Myocyte (in vitro differentiated cells): ENCODE data around the gene PTGIS. TPM values are rescaled to one million over a fixed set of nuclear protein-coding genes. Genes with fewer than 3 reads are reported as not detected.
A peak's percentile ranks its signal among the peaks of the same experiment; 100 is the strongest.

Source experiments
- DNase-seq: peaks from one replicate; pipeline ENCODE4 v3.0.0-alpha.2; 2012; ENCODE audit warnings: low read depth
- total RNA-seq: library from RNA; depleted of rRNA; stranded (reverse); fragments of >200 nt; gene quantifications from 2 replicates; pipeline ENCODE4 v1.2.3, GENCODE V29; 2014

PTGIS gene
- total RNA-seq, 1 donor from 2014 or later, result 1.2 TPM

GRCh38 chr20:49503176-49503575 is 64.8 kb downstream of the PTGIS start:
- no peak for DNase-seq

GRCh38 chr20:49501917-49502316 is 66.0 kb downstream of the PTGIS start:
- no peak for DNase-seq

- peak; percentile 47 for DNase-seq
Measured at GRCh38 chr20:49497398-49497669, 70.6 kb downstream of the PTGIS start.

DNA sequence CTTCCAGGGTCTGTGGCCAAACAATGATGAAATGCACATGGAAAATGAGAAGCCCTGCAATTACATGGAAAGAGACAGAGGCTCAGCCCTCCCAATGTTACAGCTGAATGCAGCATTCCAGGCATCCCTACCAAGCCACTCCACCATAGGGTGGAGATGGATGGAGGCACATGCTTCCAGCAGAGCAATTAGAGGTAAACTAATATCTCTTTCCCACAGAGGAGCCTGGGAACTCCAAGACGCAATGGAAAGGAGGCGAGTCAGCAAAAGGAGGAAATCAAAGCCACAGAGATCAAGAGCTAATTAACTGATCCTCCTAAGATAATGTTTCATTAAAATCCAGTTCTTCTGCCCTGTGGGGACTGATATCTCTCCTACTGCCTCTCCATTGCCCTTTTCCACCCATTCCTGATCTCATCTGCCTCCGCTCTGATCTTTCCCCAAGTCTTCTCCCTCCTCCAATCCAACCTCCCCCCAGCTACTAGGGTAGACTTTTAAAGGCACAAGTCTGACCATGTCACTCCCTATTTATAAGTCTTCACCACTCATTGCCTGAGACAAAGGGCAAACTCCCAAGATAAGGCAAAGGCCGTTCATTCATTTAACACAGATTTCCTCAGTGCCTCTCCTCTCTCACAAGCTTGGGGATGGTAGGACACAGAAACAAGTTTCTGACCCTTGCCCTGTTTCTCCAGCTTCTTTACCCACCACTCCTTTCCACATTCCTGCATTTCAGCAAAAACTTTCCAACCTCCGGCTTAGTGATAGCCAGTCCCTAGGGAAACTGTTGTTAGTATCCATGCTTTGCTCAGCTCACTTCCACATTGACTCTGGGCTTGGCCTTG is 71.2 kb downstream of the PTGIS start:
- DNase-seq, result peak; percentile 53

GRCh38 chr20:49496043-49496442 is 71.9 kb downstream of the PTGIS start:
- no peak for DNase-seq

GRCh38 chr20:49490689-49491088 is 77.2 kb downstream of the PTGIS start:
- DNase-seq, result no peak

DNA sequence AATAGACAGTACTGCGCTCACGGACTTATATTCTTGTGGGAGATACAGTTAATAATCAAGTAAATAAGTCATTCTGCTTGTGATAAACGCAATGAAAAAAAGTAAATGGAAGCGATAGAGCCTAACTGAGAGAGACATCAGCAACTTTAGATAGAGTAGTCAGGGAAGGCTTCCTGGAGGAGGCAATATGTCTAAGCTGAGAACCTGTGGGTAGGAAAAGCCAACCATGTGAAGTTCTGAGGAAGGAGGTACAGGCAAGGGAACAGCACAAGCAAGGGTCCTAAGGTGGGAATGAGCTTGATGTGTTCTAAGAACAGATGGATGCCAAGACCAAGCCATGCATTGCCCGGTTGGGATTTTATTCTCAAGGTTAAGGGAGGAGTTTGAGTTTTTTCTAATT is 78.2 kb downstream of the PTGIS start:
- DNase-seq, result no peak

- no peak for DNase-seq
Measured at GRCh38 chr20:49486064-49486463, 81.9 kb downstream of the PTGIS start.

- no peak for DNase-seq
Measured at GRCh38 chr20:49485563-49485962, 82.4 kb downstream of the PTGIS start.

DNA sequence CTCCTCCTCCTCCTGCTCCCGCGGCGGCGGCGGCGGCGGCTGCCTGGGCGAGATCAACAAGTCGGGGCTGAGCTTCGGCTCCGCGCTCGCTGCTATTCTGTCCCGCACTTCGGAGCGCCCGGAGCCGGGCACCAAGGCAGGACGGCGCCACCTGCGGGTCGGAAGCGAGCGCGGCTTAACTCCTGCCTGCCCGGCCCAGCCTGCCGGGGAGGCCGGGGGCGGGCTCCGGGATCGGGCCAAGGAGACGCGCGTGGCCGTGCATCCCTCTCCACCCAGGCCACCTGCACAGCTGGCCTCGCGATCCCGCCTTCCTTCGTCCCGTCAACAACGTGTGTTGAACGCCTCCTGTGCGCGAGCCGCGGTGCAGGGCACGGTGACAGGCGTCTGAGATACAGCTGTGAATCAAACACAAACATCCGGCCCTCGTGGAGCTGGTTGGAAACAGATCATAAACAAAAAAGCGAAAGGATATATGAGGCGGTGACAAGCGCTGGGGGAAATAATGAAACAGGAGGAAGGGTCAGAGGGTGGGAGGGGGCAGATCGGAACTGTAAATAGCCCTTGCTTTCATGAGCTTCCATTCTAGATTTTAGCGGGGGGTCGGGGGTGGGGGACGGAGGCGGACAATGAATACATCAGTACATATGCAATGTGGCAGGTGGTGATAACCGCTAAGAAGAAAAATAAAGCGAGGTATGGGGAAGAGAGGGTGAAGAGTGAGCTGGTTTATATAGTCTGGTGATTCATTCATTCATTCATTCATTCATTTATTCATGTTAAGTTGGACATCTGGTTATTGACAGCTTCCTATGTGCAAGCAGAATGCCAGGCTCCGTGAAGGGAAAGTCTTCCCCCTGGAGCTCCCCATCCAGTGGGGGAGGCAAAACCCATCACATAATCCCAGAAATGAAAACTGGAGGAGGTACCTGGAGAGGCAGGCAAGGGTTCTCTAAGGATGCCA is 83.5 kb downstream of the PTGIS start:
- peak; percentile 84 for DNase-seq

DNA sequence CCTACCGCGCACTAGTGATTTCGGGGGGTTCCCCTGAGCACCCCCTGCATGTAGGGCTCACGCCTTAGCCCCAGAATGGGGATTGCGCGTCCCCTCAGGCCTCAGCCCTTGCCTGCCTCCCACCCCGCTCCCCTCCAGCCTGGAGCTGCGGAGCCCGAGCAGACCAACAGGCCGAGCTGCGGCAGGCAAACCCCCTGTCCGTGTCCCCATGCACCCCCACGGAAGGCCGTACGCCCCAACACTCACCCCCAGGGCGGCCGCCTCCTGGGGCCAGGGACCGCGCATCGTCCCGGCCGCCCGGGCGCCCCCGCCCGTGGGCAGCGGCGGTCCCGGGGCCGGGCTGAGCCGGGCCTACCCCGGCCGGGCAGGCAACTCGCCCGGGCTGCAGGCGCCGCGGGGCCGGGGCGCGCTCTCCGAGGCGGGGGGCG is 84.2 kb downstream of the PTGIS start:
- DNase-seq, result no peak

GRCh38 chr20:49483018-49483695 is 84.8 kb downstream of the PTGIS start:
- DNase-seq, result peak; percentile 24

GRCh38 chr20:49482621-49483017 is 85.3 kb downstream of the PTGIS start, which contains the start of gene KCNB1:
KCNB1 (minus strand) TSS chr20:49482668; CDS start chr20:49482480, 188 bp downstream.
- DNase-seq, result peak; percentile 82

GRCh38 chr20:49482173-49482572 is 85.8 kb downstream of the PTGIS start:
- no peak for DNase-seq

DNA sequence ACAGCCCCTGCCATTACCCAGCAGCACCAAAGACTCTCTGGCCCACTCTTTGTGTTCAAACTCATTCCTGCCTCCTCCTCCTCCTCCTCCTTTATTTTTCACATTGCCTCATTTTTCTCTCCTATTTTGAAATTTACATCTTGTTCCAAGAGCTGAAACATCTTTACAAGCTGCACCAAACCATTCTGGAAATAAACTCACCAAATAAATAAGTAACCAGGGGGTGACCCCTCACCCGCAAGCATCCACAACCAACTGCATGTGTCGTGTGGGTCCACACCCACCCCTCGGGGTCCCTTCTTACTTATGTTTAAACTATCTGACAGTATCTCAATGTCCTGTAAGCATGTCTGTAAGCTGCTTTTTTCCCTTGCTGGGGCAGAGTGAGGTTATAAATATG is 86.8 kb downstream of the PTGIS start:
- no peak for DNase-seq

DNA sequence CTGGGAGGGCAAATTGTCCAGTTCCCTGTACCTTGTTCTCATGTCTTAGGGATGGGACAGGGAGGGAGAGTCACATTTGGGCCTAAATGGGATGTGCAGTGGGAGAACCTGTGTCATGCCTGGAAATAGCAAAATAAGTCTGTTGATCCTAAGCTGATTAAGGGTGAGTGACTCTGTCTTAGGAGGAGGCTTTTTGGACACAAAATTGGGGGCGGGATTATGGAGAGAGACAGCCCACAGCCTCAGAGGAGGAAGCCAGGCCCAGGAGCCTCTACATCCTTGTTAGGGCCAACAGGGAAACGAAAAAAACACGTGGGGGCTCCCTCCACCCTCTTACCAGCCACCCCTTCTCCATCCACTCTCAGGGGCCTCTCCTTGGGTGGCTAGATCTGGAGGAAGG is 87.7 kb downstream of the PTGIS start:
- DNase-seq, result no peak

- DNase-seq, result no peak
Measured at GRCh38 chr20:49479785-49480184, 88.2 kb downstream of the PTGIS start.

DNA sequence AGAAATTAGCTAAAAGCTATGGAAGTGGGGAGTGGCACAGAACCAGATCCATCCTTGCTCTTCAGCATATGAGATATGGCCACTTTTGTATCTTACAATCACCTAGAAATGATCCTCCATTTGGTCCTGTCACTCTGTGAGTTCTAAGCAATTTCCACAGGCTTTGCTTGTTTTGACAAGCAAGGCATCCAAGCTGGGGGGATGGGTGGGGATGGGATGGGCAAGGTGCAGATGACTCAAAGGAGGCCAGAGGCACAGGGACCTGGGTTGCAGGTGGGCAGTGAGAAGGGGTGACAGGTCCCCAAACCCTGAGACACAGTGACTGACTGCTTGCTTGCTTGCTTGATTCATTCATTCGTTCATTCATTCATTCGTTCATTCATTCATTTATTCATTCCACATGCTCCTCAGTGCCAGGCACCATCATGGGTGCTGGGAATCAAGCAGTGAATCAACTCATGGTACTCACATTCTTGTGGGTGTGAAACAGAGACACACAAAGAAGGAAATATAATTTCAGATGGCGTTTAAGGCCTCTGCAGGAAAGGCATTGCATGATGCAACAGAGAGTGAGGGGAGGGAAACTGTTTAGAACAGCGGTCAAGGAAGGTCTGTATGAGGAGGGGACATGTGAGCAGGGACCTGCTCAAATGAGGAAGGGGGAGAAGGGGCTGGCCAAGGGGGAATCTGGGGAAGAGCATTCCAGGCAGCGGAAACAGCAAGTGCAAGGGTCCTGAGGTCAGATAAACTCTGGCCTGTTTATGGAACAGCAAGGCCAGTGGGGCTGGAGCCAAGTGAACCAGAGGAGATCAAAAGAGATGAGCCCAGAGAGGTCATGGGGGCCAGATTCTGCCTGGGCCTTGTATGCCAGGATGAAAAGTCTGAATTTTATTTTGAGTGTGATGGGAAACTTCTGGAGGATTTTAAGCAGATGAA is 88.9 kb downstream of the PTGIS start:
- no peak for DNase-seq

GRCh38 chr20:49478266-49478665 is 89.7 kb downstream of the PTGIS start:
- DNase-seq, result no peak

- no peak for DNase-seq
Measured at GRCh38 chr20:49477200-49477599, 90.7 kb downstream of the PTGIS start.

DNA sequence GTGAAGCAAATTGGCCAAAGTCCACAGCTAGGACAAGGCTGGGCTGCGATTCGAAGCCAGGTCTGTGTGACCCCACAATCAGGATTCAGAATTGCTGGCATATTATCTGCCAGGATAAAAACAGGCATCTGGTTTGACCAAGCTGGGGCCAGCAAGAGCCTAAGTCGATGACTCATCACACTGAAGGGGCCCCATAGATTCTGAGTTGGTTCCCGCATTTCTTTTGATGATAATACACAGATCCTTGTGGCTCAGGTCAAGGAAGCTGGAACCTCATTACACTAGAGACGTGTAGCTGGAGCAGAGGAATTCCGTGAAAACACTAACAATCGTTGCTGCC is 92.0 kb downstream of the PTGIS start:
- DNase-seq, result no peak
